Adrenal gland (tissue), 5 donors: ENCODE measurements around the gene CCDC69.

Experiments used
- CTCF ChIP-seq, 6 experiments: fragments of 450-650 bp in 4 of 6; fragments of 200-600 bp in 2 of 6; sonication (generic) in 1 of 6; IDR thresholded peaks; 1 replicate in 5 of 6; 2 replicates in 1 of 6; pipeline versions ENCODE4 v1.5.1 to v1.8.0; 2016 to 2021; ENCODE audit warnings: antibody characterized with exemption in 6 of 6, mild to moderate bottlenecking in 2 of 6, moderate library complexity in 1 of 6
- POLR2A ChIP-seq, 2 donors: fragments of 450-650 bp; IDR thresholded peaks; one replicate each; pipeline ENCODE4 v1.6.1; 2017; ENCODE audit warnings: antibody characterized with exemption in 2 of 2, mild to moderate bottlenecking in 2 of 2, moderate library complexity in 1 of 2
- donor health status: DM: no; HTN: no; CAD: no.

- TF ChIP-seq CTCF (IDR thresholded peaks at IDR 0.05) (no peak), POLR2A (IDR thresholded peaks at IDR 0.05) (no peak)
Measured at GRCh38 chr5:151153766-151154272, 70.1 kb downstream of the CCDC69 start.
